ENCODE measurements around the gene METTL9. TPM values are rescaled to one million over a fixed set of nuclear protein-coding genes. Genes with fewer than 3 reads are reported as not detected.
A peak's percentile ranks its signal among the peaks of the same experiment; 100 is the strongest.

Gene METTL9
- total and polyA plus RNA-seq, 7 experiments from 2014 or later: 68.4 to 128 (median 87.9) TPM

DNA sequence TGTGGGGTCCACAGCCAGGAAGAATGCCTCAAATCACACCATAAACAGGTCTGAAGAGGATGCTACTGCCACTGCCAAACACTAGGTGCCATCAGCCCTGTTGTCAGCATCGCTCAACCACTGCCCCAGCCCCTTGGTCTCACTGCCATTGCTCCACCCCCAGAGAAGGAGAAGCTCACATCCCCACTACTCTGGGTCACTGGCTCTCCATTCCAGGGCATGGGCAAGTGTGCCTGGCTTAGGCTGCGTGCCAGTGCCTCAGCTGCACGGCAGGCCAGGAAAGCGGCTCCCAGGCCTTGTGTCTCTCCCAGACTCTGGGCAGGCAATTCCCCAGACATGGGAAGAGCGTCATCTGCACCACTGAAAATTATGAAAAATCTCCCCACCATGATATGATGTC, 54.2 kb downstream of the METTL9 start:
- Mint-ChIP-seq H3K4me1 (peaks cover 16 to 49% (median 33%) of the 10 kb centered on the region in 7 donors), H3K9me3 (no peaks in the 10 kb centered on the region), H3K27ac (no peak overlapping the region), H3K27me3 (no peaks in the 10 kb centered on the region), H3K4me3 (no peak overlapping the region), H3K36me3 (peaks cover 0 to 9% (median 3%) of the 10 kb centered on the region in 5 donors)
- intact Hi-C loops (cut with micrococcal nuclease): no loop called here
- no peaks in the 10 kb centered on the region for H3K9me3 ChIP-seq (ENCODE audit: control insufficient read depth in 2 of 3, low read length in 3 of 3)
- ATAC-seq (peak; percentile 26), DNase-seq (no peak)
- peaks cover 0 to 15% (median 6%) of the 10 kb centered on the region in 3 experiments for H3K36me3 ChIP-seq (ENCODE audit: control insufficient read depth in 2 of 3, insufficient read depth in 3 of 3, low read length in 3 of 3)
- POLR2A ChIA-PET: interaction anchor here (1.4 kb wide), 1 partner anchor 8 kb away, joined by 4 read pairs; no protein-coding TSS in a partner anchor
- H3K27ac ChIP-seq (ENCODE audit: low read depth, low read length): no peak overlapping the region
- CTCF ChIA-PET: interaction anchor here (1.1 kb wide), 1 partner anchor 55 kb away, joined by 3 read pairs; no protein-coding TSS in a partner anchor
- H3K27me3 ChIP-seq (ENCODE audit: control insufficient read depth in 2 of 2, insufficient read depth in 2 of 2, low read length in 2 of 2): no peaks in the 10 kb centered on the region
- H3K4me3 ChIP-seq (ENCODE audit: low read length): no peak overlapping the region
- peaks cover 11 to 21% of the 10 kb centered on the region in 2 donors for H3K4me1 ChIP-seq (ENCODE audit: control insufficient read depth in 2 of 2, insufficient read depth in 2 of 2, low read length in 2 of 2)

DNA sequence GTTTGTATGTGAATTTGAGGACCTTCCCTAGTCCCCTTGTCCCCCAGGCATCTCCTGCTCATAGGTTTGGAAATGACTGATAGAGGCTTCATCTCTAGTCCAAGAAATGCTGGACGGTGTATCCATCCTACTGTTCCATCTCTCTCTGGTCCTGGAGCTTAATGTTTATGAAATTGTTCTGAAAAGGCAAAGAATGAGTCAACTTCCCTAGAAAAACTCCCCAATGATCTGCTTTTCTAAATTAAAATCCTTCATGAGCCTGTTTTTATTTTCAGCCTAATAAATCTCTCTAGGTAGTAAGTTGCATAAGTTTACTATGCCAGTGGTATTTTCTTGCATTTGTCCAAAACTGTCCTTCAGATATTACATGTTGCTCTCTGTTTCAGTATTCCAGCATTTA, 55.1 kb downstream of the METTL9 start:
- ChIA-PET CTCF (interaction anchor here (3.5 kb wide), 1 partner anchor 10 kb away, joined by 51 read pairs; no protein-coding TSS in a partner anchor), POLR2A (interaction anchor here (1.4 kb wide), 1 partner anchor 7 kb away, joined by 4 read pairs; no protein-coding TSS in a partner anchor)
- no peaks in the 10 kb centered on the region for H3K27me3 Mint-ChIP-seq
- Histone ChIP-seq H3K27me3 (ENCODE audit: control insufficient read depth in 2 of 2, insufficient read depth in 2 of 2, low read length in 2 of 2) (no peaks in the 10 kb centered on the region), H3K9me3 (ENCODE audit: control insufficient read depth in 2 of 3, low read length in 3 of 3) (no peaks in the 10 kb centered on the region), H3K36me3 (ENCODE audit: control insufficient read depth in 2 of 3, insufficient read depth in 3 of 3, low read length in 3 of 3) (peaks cover 0 to 15% (median 6%) of the 10 kb centered on the region in 3 experiments), H3K4me1 (ENCODE audit: control insufficient read depth in 2 of 2, insufficient read depth in 2 of 2, low read length in 2 of 2) (peaks cover 5 to 18% of the 10 kb centered on the region in 2 donors), H3K27ac (ENCODE audit: low read depth, low read length) (no peak overlapping the region), H3K4me3 (ENCODE audit: low read length) (no peak overlapping the region)
- H3K9me3 Mint-ChIP-seq: no peaks in the 10 kb centered on the region
- intact Hi-C loops (cut with micrococcal nuclease): no loop called here
- H3K4me1 Mint-ChIP-seq: peaks cover 13 to 44% (median 29%) of the 10 kb centered on the region in 7 donors
- H3K36me3 Mint-ChIP-seq: peaks cover 0 to 9% (median 3%) of the 10 kb centered on the region in 5 donors
- peak overlapping the region in 4 of 9 donors; percentile 1 to 67 (median 32) for H3K27ac Mint-ChIP-seq
- H3K4me3 Mint-ChIP-seq: no peak overlapping the region
- no peak for ATAC-seq
- no peak for DNase-seq

DNA sequence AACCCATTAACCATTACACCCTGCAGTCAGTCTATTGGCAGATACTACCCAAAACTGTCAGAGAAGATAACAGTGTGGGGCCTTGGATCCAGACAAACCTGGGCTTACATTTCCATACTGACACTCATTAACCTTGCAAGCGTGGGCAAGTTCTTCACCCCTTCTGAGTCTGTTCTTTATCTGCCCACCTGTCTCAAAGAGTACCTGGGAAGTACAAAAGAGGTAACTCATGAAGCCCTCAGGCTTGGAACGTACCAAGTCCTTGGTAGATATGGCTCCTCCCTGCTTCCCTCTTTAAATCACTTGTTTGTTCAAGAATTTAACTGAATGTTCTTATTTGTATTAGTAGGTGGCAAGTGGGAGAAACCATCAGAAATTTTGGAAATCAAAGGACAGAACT, 55.5 kb downstream of the METTL9 start:
- no peak overlapping the region for H3K4me3 ChIP-seq (ENCODE audit: low read length)
- Mint-ChIP-seq H3K27ac (peak overlapping the region in 4 of 9 donors; percentile 1 to 67 (median 32)), H3K27me3 (no peaks in the 10 kb centered on the region), H3K4me3 (no peak overlapping the region), H3K4me1 (peaks cover 13 to 43% (median 29%) of the 10 kb centered on the region in 7 donors), H3K9me3 (no peaks in the 10 kb centered on the region), H3K36me3 (peaks cover 0 to 9% (median 3%) of the 10 kb centered on the region in 5 donors)
- H3K27ac ChIP-seq (ENCODE audit: low read depth, low read length): no peak overlapping the region
- H3K36me3 ChIP-seq (ENCODE audit: control insufficient read depth in 2 of 3, insufficient read depth in 3 of 3, low read length in 3 of 3): peaks cover 0 to 15% (median 6%) of the 10 kb centered on the region in 3 experiments
- peaks cover 5 to 18% of the 10 kb centered on the region in 2 donors for H3K4me1 ChIP-seq (ENCODE audit: control insufficient read depth in 2 of 2, insufficient read depth in 2 of 2, low read length in 2 of 2)
- DNase-seq: no peak
- no peaks in the 10 kb centered on the region for H3K9me3 ChIP-seq (ENCODE audit: control insufficient read depth in 2 of 3, low read length in 3 of 3)
- ChIA-PET POLR2A (no interaction called here), CTCF (interaction anchor here (3.5 kb wide), 1 partner anchor 10 kb away, joined by 51 read pairs; no protein-coding TSS in a partner anchor)
- H3K27me3 ChIP-seq (ENCODE audit: control insufficient read depth in 2 of 2, insufficient read depth in 2 of 2, low read length in 2 of 2): no peaks in the 10 kb centered on the region
- intact Hi-C loops (cut with micrococcal nuclease): loop anchor here in 1 of 2 donors (5.0 kb wide), 1 partner anchor 52 kb away; no protein-coding TSS in a partner anchor
- no peak for ATAC-seq

DNA sequence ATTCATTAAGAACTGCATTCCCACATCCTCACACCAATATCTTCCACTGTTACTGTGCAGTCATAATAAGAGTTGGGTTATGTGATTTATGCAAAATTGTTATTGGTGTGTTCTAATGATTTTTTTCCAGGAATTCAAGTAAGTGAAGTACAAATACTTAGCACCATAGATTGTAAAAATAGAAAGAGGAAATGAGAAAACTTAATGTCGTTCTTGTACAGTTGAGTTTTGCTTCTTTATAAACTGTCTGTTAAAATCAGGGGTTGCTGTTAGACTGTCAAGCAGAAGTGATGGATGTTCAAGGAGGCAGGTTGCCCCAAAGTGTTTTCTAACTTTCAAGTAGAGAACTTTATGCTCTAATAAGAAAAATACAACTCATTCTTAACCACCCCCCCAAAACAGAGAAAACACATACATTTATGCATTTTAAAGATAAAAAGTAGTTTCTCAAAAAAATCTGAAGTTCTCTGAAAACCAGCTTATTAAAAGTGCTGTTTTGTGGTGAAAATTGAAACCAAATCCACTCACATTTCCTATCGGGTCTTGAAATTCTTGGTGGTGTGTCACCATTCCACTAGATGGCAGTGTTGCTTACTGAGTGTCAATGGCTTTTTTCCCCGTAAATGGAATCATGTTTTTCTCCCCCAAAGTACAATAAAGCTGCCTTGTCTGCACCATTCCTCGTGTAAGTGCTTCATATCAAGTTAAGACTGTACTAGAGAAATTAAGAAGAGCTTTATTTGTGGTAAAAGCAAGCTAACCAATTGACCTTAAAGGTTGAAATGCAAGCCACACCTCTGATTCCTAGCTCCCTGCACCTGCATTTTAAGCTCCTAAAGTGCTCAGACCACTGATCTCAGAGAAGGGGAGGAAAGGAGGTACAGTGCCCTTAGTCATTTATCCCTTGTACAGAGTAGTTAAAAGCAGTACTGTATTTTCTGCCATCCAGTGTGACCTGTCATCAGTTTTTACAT, 57.7 kb downstream of the METTL9 start:
- peak overlapping the region in 8 of 9 donors; percentile 5 to 87 (median 26) for H3K27ac Mint-ChIP-seq
- H3K4me3 ChIP-seq (ENCODE audit: low read length): no peak overlapping the region
- H3K4me1 ChIP-seq (ENCODE audit: control insufficient read depth in 2 of 2, insufficient read depth in 2 of 2, low read length in 2 of 2): peaks cover 16 to 24% of the 10 kb centered on the region in 2 donors
- no peak overlapping the region for H3K27ac ChIP-seq (ENCODE audit: low read depth, low read length)
- DNase-seq (peak in 7 of 9 donors; percentile 50 to 71 (median 66)), ATAC-seq (peak; percentile 72)
- ChIA-PET POLR2A (interaction anchor here (1.1 to 1.3 kb wide), 2 partner anchors 12 to 54 kb away, joined by 4 to 7 read pairs; no protein-coding TSS in a partner anchor), CTCF (interaction anchor here (0.6 to 3.5 kb wide), 31 partner anchors 8 to 604 kb away, joined by 3 to 61 read pairs (median 4); no protein-coding TSS in a partner anchor)
- peaks cover 0 to 9% (median 3%) of the 10 kb centered on the region in 5 donors for H3K36me3 Mint-ChIP-seq
- no peaks in the 10 kb centered on the region for H3K27me3 Mint-ChIP-seq
- H3K27me3 ChIP-seq (ENCODE audit: control insufficient read depth in 2 of 2, insufficient read depth in 2 of 2, low read length in 2 of 2): no peaks in the 10 kb centered on the region
- no peaks in the 10 kb centered on the region for H3K9me3 Mint-ChIP-seq
- H3K9me3 ChIP-seq (ENCODE audit: control insufficient read depth in 2 of 3, low read length in 3 of 3): no peaks in the 10 kb centered on the region
- peaks cover 0 to 15% (median 6%) of the 10 kb centered on the region in 3 experiments for H3K36me3 ChIP-seq (ENCODE audit: control insufficient read depth in 2 of 3, insufficient read depth in 3 of 3, low read length in 3 of 3)
- intact Hi-C loops (cut with micrococcal nuclease): loop anchor here (1.0 to 5.0 kb wide), 6 partner anchors 12 to 532 kb away; no protein-coding TSS in a partner anchor
- H3K4me3 Mint-ChIP-seq: peak overlapping the region in 5 of 10 donors; percentile 7 to 48 (median 33)
- H3K4me1 Mint-ChIP-seq: peaks cover 20 to 45% (median 37%) of the 10 kb centered on the region in 7 donors

DNA sequence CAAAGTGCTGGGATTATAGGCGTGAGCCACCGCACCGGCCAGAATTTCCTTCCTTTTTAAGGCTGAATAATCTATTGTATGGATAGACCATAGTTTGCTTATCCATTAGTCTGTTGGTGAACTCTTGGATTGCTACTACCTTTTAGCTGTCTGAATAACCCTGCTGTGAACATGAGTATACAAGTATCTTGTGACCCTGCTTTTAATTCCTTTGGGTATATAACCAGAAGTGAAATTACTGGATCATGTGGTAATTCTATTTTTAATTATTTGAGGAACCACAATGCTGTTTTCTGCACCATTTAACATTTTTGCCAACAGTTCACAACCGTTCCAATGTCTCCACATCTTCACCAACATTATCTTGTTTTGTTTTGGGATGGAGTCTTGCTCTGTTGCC, 59.7 kb downstream of the METTL9 start:
- H3K36me3 Mint-ChIP-seq: peaks cover 0 to 9% (median 3%) of the 10 kb centered on the region in 5 donors
- H3K27me3 ChIP-seq (ENCODE audit: control insufficient read depth in 2 of 2, insufficient read depth in 2 of 2, low read length in 2 of 2): no peaks in the 10 kb centered on the region
- no peaks in the 10 kb centered on the region for H3K9me3 ChIP-seq (ENCODE audit: control insufficient read depth in 2 of 3, low read length in 3 of 3)
- H3K4me1 Mint-ChIP-seq: peaks cover 20 to 50% (median 40%) of the 10 kb centered on the region in 7 donors
- no peak overlapping the region for H3K27ac ChIP-seq (ENCODE audit: low read depth, low read length)
- H3K27me3 Mint-ChIP-seq: peaks cover 0 to 14% (median 0%) of the 10 kb centered on the region in 5 donors
- DNase-seq (no peak), ATAC-seq (peak; percentile 26)
- H3K4me3 ChIP-seq (ENCODE audit: low read length): no peak overlapping the region
- H3K4me1 ChIP-seq (ENCODE audit: control insufficient read depth in 2 of 2, insufficient read depth in 2 of 2, low read length in 2 of 2): peaks cover 16 to 24% of the 10 kb centered on the region in 2 donors
- intact Hi-C loops (cut with micrococcal nuclease): loop anchor here in 1 of 2 donors (5.0 kb wide), 1 partner anchor 48 kb away; no protein-coding TSS in a partner anchor
- CTCF ChIA-PET: interaction anchor here (1.0 to 3.0 kb wide), 3 partner anchors 14 to 75 kb away, joined by 4 to 61 read pairs (median 6); no protein-coding TSS in a partner anchor
- H3K27ac Mint-ChIP-seq: peak overlapping the region in 1 of 9 donors; percentile 4
- H3K36me3 ChIP-seq (ENCODE audit: control insufficient read depth in 2 of 3, insufficient read depth in 3 of 3, low read length in 3 of 3): peaks cover 0 to 15% (median 0%) of the 10 kb centered on the region in 3 experiments
- no peak overlapping the region for H3K4me3 Mint-ChIP-seq
- POLR2A ChIA-PET: interaction anchor here (0.9 kb wide), 1 partner anchor 49 kb away, joined by 3 read pairs; no protein-coding TSS in a partner anchor
- H3K9me3 Mint-ChIP-seq: no peaks in the 10 kb centered on the region
